A673 (cell line): ENCODE results near the gene GALNT3. TPM values are rescaled to one million over a fixed set of nuclear protein-coding genes. Genes with fewer than 3 reads are reported as not detected.

ENCODE experiments used
- BruUV-seq: library from RNA; stranded (reverse); fragments of 400-500 nt; replicated peaks from 2 replicates; lab custom pipeline; 2021; lab: Mats Ljungman, UMichigan
- CTCF ChIA-PET: fragments of 300-600 bp; sonication (Branson Sonifier 250); formaldehyde crosslinking; loops from one replicate; lab custom pipeline; 2022; ENCODE audit warnings: antibody characterized with exemption; lab: Charles Lee
- POLR2A ChIA-PET: fragments of 300-600 bp; sonication (Branson Sonifier 250); formaldehyde crosslinking; loops from one replicate; lab custom pipeline; 2022; ENCODE audit warnings: antibody characterized with exemption; ENCODE audit not compliant: low non-redundant PET; lab: Charles Lee
- DNase-seq: peaks from one replicate; pipeline ENCODE4 v3.0.0-alpha.2; 2015; ENCODE audit warnings: low spot score
- H3K27ac ChIP-seq: fragments of 200-600 bp; sonication (generic); 2 replicates; pipeline ENCODE4 v1.5.1; 2016; ENCODE audit warnings: mixed run types, low read depth, mild to moderate bottlenecking, mixed read lengths, antibody characterized with exemption, low read length; ENCODE audit not compliant: poor library complexity, severe bottlenecking
- H3K27me3 ChIP-seq: fragments of 200-600 bp; sonication (generic); replicated peaks from 2 replicates; pipeline ENCODE4 v1.6.1; 2017; ENCODE audit warnings: mixed run types, low read depth, mild to moderate bottlenecking, mixed read lengths, antibody characterized with exemption, low read length; ENCODE audit not compliant: insufficient read depth, poor library complexity
- H3K36me3 ChIP-seq: fragments of 200-600 bp; sonication (generic); 2 replicates; pipeline ENCODE4 v1.6.1; 2016; ENCODE audit warnings: mixed run types, mild to moderate bottlenecking, mixed read lengths, antibody characterized with exemption, low read length; ENCODE audit not compliant: insufficient read depth, poor library complexity, severe bottlenecking
- H3K4me1 ChIP-seq: fragments of 200-600 bp; sonication (generic); 2 replicates; pipeline ENCODE4 v1.6.1; 2017; ENCODE audit warnings: mixed run types, mild to moderate bottlenecking, mixed read lengths, antibody characterized with exemption, low read length; ENCODE audit not compliant: insufficient read depth, poor library complexity, severe bottlenecking
- H3K4me3 ChIP-seq: fragments of 200-600 bp; sonication (generic); 2 replicates; pipeline ENCODE4 v1.5.1; 2016; ENCODE audit warnings: low read depth, mixed run types, mild to moderate bottlenecking, mixed read lengths, low read length; ENCODE audit not compliant: poor library complexity, severe bottlenecking
- H3K9me3 ChIP-seq: fragments of 200-600 bp; sonication (generic); 2 replicates; pipeline ENCODE4 v1.6.1; 2016; ENCODE audit warnings: mixed run types, low read depth, mild to moderate bottlenecking, mixed read lengths, antibody characterized with exemption, low read length; ENCODE audit not compliant: poor library complexity, severe bottlenecking
- CTCF ChIP-seq: fragments of 300-800, 200-600 bp; sonication (generic); conservative IDR thresholded peaks from 2 replicates; pipeline ENCODE4 v1.5.1; 2017; ENCODE audit warnings: low read depth, mild to moderate bottlenecking, antibody characterized with exemption, low read length, moderate library complexity, mixed read lengths
- EZH2 ChIP-seq: fragments of 200-600 bp; sonication (generic); IDR thresholded peaks from 2 replicates; pipeline ENCODE4 v1.6.1; 2017; ENCODE audit warnings: borderline replicate concordance, low read depth, mild to moderate bottlenecking, mixed read lengths, antibody characterized with exemption, low read length; ENCODE audit not compliant: poor library complexity, severe bottlenecking
- intact Hi-C: fragments of 100-400 bp; cut with micrococcal nuclease; formaldehyde crosslinking; loops from one replicate; pipeline ENCODE4 v1.10.0; 2022; ENCODE audit not compliant: unreplicated experiment
- total RNA-seq: library from RNA; stranded (reverse); gene quantifications from 2 replicates; pipeline ENCODE4 v1.2.3, GENCODE V29; 2021

GALNT3 gene
- total RNA-seq, 1 experiment from 2014 or later = 4.6 TPM

GRCh38 chr2:165716091-165716490 is 78.0 kb downstream of the GALNT3 start:
- Histone ChIP-seq H3K27me3 (no peaks in the 10 kb centered on the region), H3K9me3 (no peaks in the 10 kb centered on the region), H3K4me1 (no peaks in the 10 kb centered on the region), H3K4me3 (no peak overlapping the region), H3K36me3 (no peaks in the 10 kb centered on the region), H3K27ac (no peak overlapping the region)
- ChIA-PET CTCF (no interaction called here), POLR2A (no interaction called here)
- no peak for DNase-seq
- no TSS peak for BruUV-seq
- no peak for TF ChIP-seq CTCF
- TF ChIP-seq EZH2 = no peak
- intact Hi-C loops = no loop called here

GRCh38 chr2:165706960-165707487 is 87.0 kb downstream of the GALNT3 start:
- no peaks in the 10 kb centered on the region for H3K9me3 ChIP-seq
- no peak overlapping the region for H3K4me3 ChIP-seq
- ChIA-PET CTCF (no interaction called here), POLR2A (interaction anchor here (0.7 kb wide), 1 partner anchor 301 kb away, joined by 3 read pairs; no protein-coding TSS in a partner anchor)
- no peaks in the 10 kb centered on the region for H3K36me3 ChIP-seq
- no peak overlapping the region for H3K27ac ChIP-seq
- DNase-seq = no peak
- H3K4me1 ChIP-seq = no peaks in the 10 kb centered on the region
- BruUV-seq = no TSS peak
- no peak for TF ChIP-seq EZH2
- TF ChIP-seq CTCF = no peak
- intact Hi-C loops = no loop called here
- no peaks in the 10 kb centered on the region for H3K27me3 ChIP-seq

GRCh38 chr2:165701147-165701546 is 92.9 kb downstream of the GALNT3 start:
- Histone ChIP-seq H3K9me3 (no peaks in the 10 kb centered on the region), H3K27me3 (no peaks in the 10 kb centered on the region), H3K4me1 (peaks cover 23% of the 10 kb centered on the region), H3K36me3 (no peaks in the 10 kb centered on the region), H3K27ac (no peak overlapping the region), H3K4me3 (no peak overlapping the region)
- BruUV-seq = no TSS peak
- TF ChIP-seq CTCF (no peak), EZH2 (no peak)
- POLR2A ChIA-PET = no interaction called here
- no peak for DNase-seq
- CTCF ChIA-PET = no interaction called here
- intact Hi-C loops = loop anchor here (5.0 kb wide), 1 partner anchor 249 kb away; no protein-coding TSS in a partner anchor
